SK-N-SH treated with all-trans-retinoic acid at 6 μM for 48 hours (cell line): ENCODE results near the gene AMOTL1.

Source experiments
- ESRRG ChIP-seq: fragments of 250-450 bp; sonication (Bioruptor Pico); IDR thresholded peaks from 2 replicates; pipeline ENCODE4 v1.6.1; 2021; ENCODE audit warnings: mild to moderate bottlenecking
- ZNF70 ChIP-seq: fragments of 450-650 bp; formaldehyde crosslinking; IDR thresholded peaks from 2 replicates; pipeline ENCODE4 v1.5.0; 2020; ENCODE audit warnings: mild to moderate bottlenecking, moderate library complexity

GRCh38 chr11:94730153-94730552 lies 38.0 kb upstream of the AMOTL1 start:
- TF ChIP-seq ZNF70 (CRISPR knock-in tag) (peak; percentile 78), ESRRG (CRISPR knock-in tag) (no peak)
